ENCODE data around the gene CPSF4L. TPM values are rescaled to one million over a fixed set of nuclear protein-coding genes. Genes with fewer than 3 reads are reported as not detected.
"Not testable (repeated sequence)": the region's sequence is repeated elsewhere in the genome, so short reads cannot be mapped to it uniquely, and the experiment has no call there.

Gene CPSF4L
- not detected for total RNA-seq

GRCh38 chr17:73261617-73261951 lies at the start of gene CPSF4L:
Gene CPSF4L (minus strand): TSS chr17:73261880. CDS start chr17:73261818, 62 bp downstream.
- H3K36me3 Mint-ChIP-seq (ENCODE audit: low read depth): no peaks in the 10 kb centered on the region
- DNase-seq: no peak
- intact Hi-C loops (cut with DNase I, micrococcal nuclease): no loop called here
- H3K9me3 Mint-ChIP-seq (ENCODE audit: low read depth): no peaks in the 10 kb centered on the region
- H3K27me3 Mint-ChIP-seq: no peaks in the 10 kb centered on the region
- H3K4me1 Mint-ChIP-seq: no peaks in the 10 kb centered on the region
- H3K4me3 Mint-ChIP-seq: no peak within 1 kb of the TSS
- POLR2A ChIA-PET: interaction anchor here (0.5 kb wide), 1 partner anchor 239 kb away, joined by 5 read pairs; no protein-coding TSS in a partner anchor
- H3K27ac Mint-ChIP-seq: no peak within 1 kb of the TSS
- no peak for ATAC-seq
- CTCF ChIA-PET: no interaction called here

GRCh38 chr17:73311428-73311780 lies 49.7 kb upstream of the CPSF4L start:
- Mint-ChIP-seq H3K27me3 (peaks cover 2% of the 10 kb centered on the region), H3K4me1 (peaks cover 10% of the 10 kb centered on the region), H3K9me3 (ENCODE audit: low read depth) (no peaks in the 10 kb centered on the region), H3K4me3 (peak overlapping the region; percentile 80), H3K27ac (no peak overlapping the region), H3K36me3 (ENCODE audit: low read depth) (no peaks in the 10 kb centered on the region)
- intact Hi-C loops (cut with DNase I, micrococcal nuclease): loop anchor here (1.0 to 5.0 kb wide), 6 partner anchors 59 to 1561 kb away; partner anchors contain the start of genes COG1 (in 2 of the 2), FDXR (in 1 of the 2) and RPL38 (in 1 of the 2)
- DNase-seq: no peak
- POLR2A ChIA-PET: no interaction called here
- CTCF ChIA-PET: interaction anchor here (1.0 to 1.8 kb wide), 5 partner anchors 10 to 586 kb away, joined by 3 to 7 read pairs (median 4); no protein-coding TSS in a partner anchor
- peak; percentile 27 for ATAC-seq

- ChIA-PET POLR2A (no interaction called here), CTCF (interaction anchor here (0.6 to 1.8 kb wide), 8 partner anchors 8 to 585 kb away, joined by 3 to 7 read pairs (median 4); no protein-coding TSS in a partner anchor)
- Mint-ChIP-seq H3K4me3 (peak overlapping the region; percentile 80), H3K36me3 (ENCODE audit: low read depth) (no peaks in the 10 kb centered on the region), H3K4me1 (peaks cover 10% of the 10 kb centered on the region), H3K27ac (peak overlapping the region; percentile 31), H3K9me3 (ENCODE audit: low read depth) (no peaks in the 10 kb centered on the region), H3K27me3 (peaks cover 2% of the 10 kb centered on the region)
- intact Hi-C loops (cut with DNase I, micrococcal nuclease): loop anchor here (2.0 to 5.0 kb wide), 3 partner anchors 118 to 1562 kb away; partner anchors contain the start of genes COG1 (in 1 of the 2) and FDXR (in 1 of the 2)
- DNase-seq (no peak), ATAC-seq (no peak)
These were observed 48.3 kb upstream of the CPSF4L start for GRCh38 chr17:73309727-73310596.

GRCh38 chr17:73308959-73309358 lies 47.3 kb upstream of the CPSF4L start:
- DNase-seq; POLR2A ChIA-PET; H3K4me3 Mint-ChIP-seq; H3K36me3 Mint-ChIP-seq (ENCODE audit: low read depth); ATAC-seq; H3K27me3 Mint-ChIP-seq; CTCF ChIA-PET; H3K9me3 Mint-ChIP-seq (ENCODE audit: low read depth); intact Hi-C loops (cut with DNase I, micrococcal nuclease); H3K27ac Mint-ChIP-seq: not testable (repeated sequence)
- peaks cover 10% of the 10 kb centered on the region for H3K4me1 Mint-ChIP-seq

GRCh38 chr17:73308017-73308823 lies 46.5 kb upstream of the CPSF4L start:
- H3K4me3 Mint-ChIP-seq: no peak overlapping the region
- ATAC-seq (no peak), DNase-seq (no peak)
- intact Hi-C loops (cut with DNase I, micrococcal nuclease): no loop called here
- CTCF ChIA-PET: interaction anchor here (0.6 to 0.7 kb wide), 2 partner anchors 13 to 75 kb away, joined by 4 to 5 read pairs; no protein-coding TSS in a partner anchor
- H3K27me3 Mint-ChIP-seq: peaks cover 11% of the 10 kb centered on the region
- POLR2A ChIA-PET: no interaction called here
- H3K36me3 Mint-ChIP-seq (ENCODE audit: low read depth): no peaks in the 10 kb centered on the region
- H3K4me1 Mint-ChIP-seq: peaks cover 10% of the 10 kb centered on the region
- no peak overlapping the region for H3K27ac Mint-ChIP-seq
- H3K9me3 Mint-ChIP-seq (ENCODE audit: low read depth): no peaks in the 10 kb centered on the region

- DNase-seq (no peak), ATAC-seq (no peak)
- intact Hi-C loops (cut with DNase I, micrococcal nuclease): no loop called here
- Mint-ChIP-seq H3K4me3 (no peak overlapping the region), H3K27me3 (peaks cover 11% of the 10 kb centered on the region), H3K36me3 (ENCODE audit: low read depth) (no peaks in the 10 kb centered on the region), H3K27ac (no peak overlapping the region), H3K9me3 (ENCODE audit: low read depth) (no peaks in the 10 kb centered on the region), H3K4me1 (peaks cover 10% of the 10 kb centered on the region)
- ChIA-PET POLR2A (no interaction called here), CTCF (interaction anchor here (0.7 to 1.3 kb wide), 3 partner anchors 23 to 74 kb away, joined by 4 read pairs; no protein-coding TSS in a partner anchor)
These were observed 45.5 kb upstream of the CPSF4L start for GRCh38 chr17:73307130-73307529.

- DNase-seq (no peak), ATAC-seq (no peak)
- ChIA-PET POLR2A (no interaction called here), CTCF (interaction anchor here (0.7 to 1.3 kb wide), 2 partner anchors 64 to 198 kb away, joined by 4 read pairs; no protein-coding TSS in a partner anchor)
- Mint-ChIP-seq H3K36me3 (ENCODE audit: low read depth) (no peaks in the 10 kb centered on the region), H3K27ac (no peak overlapping the region), H3K9me3 (ENCODE audit: low read depth) (no peaks in the 10 kb centered on the region), H3K4me1 (peaks cover 10% of the 10 kb centered on the region), H3K27me3 (peaks cover 11% of the 10 kb centered on the region), H3K4me3 (no peak overlapping the region)
- intact Hi-C loops (cut with DNase I, micrococcal nuclease): no loop called here
These were observed 44.5 kb upstream of the CPSF4L start for GRCh38 chr17:73305845-73306836.

- CTCF ChIA-PET: interaction anchor here (0.7 kb wide), 1 partner anchor 197 kb away, joined by 4 read pairs; no protein-coding TSS in a partner anchor
- no peak for DNase-seq
- Mint-ChIP-seq H3K4me3 (no peak overlapping the region), H3K36me3 (ENCODE audit: low read depth) (no peaks in the 10 kb centered on the region), H3K4me1 (peaks cover 7% of the 10 kb centered on the region), H3K9me3 (ENCODE audit: low read depth) (no peaks in the 10 kb centered on the region), H3K27ac (no peak overlapping the region), H3K27me3 (peaks cover 11% of the 10 kb centered on the region)
- intact Hi-C loops (cut with DNase I, micrococcal nuclease): no loop called here
- ATAC-seq: no peak
- POLR2A ChIA-PET: no interaction called here
These were observed 43.5 kb upstream of the CPSF4L start for GRCh38 chr17:73304971-73305812.

- no peak overlapping the region for H3K4me3 Mint-ChIP-seq
- no peaks in the 10 kb centered on the region for H3K36me3 Mint-ChIP-seq (ENCODE audit: low read depth)
- peaks cover 10% of the 10 kb centered on the region for H3K27me3 Mint-ChIP-seq
- ChIA-PET CTCF (no interaction called here), POLR2A (no interaction called here)
- H3K27ac Mint-ChIP-seq: no peak overlapping the region
- DNase-seq: no peak
- H3K9me3 Mint-ChIP-seq (ENCODE audit: low read depth): no peaks in the 10 kb centered on the region
- intact Hi-C loops (cut with DNase I, micrococcal nuclease): no loop called here
- no peak for ATAC-seq
- peaks cover 2% of the 10 kb centered on the region for H3K4me1 Mint-ChIP-seq
These were observed 42.8 kb upstream of the CPSF4L start for GRCh38 chr17:73304438-73304837.

GRCh38 chr17:73302189-73302588 lies 40.5 kb upstream of the CPSF4L start:
- no peak overlapping the region for H3K4me3 Mint-ChIP-seq
- no peaks in the 10 kb centered on the region for H3K9me3 Mint-ChIP-seq (ENCODE audit: low read depth)
- CTCF ChIA-PET: interaction anchor here (1.5 to 1.9 kb wide), 2 partner anchors 8 to 68 kb away, joined by 4 to 6 read pairs; no protein-coding TSS in a partner anchor

More at GRCh38 chr17:73302189-73302588, 40.5 kb upstream of the CPSF4L start:
- no peaks in the 10 kb centered on the region for H3K4me1 Mint-ChIP-seq
- DNase-seq (no peak), ATAC-seq (no peak)
- H3K27ac Mint-ChIP-seq: no peak overlapping the region
- POLR2A ChIA-PET: interaction anchor here (0.6 kb wide), 1 partner anchor 68 kb away, joined by 4 read pairs; no protein-coding TSS in a partner anchor
- intact Hi-C loops (cut with DNase I, micrococcal nuclease): no loop called here
- peaks cover 8% of the 10 kb centered on the region for H3K27me3 Mint-ChIP-seq
- no peaks in the 10 kb centered on the region for H3K36me3 Mint-ChIP-seq (ENCODE audit: low read depth)

All from activated CD4-positive, alpha-beta T cell treated with anti-CD3 and anti-CD28 coated beads for 36 hours (primary cell).